IMR-90 (cell line): ENCODE measurements around the gene GNGT1. TPM values are rescaled to one million over a fixed set of nuclear protein-coding genes. Genes with fewer than 3 reads are reported as not detected.

ENCODE experiments used
- ATAC-seq: fragments of 200-7000 bp; cut with Tn5 transposase; 2 replicates; pipeline ENCODE4 v1.9.1; 2020; ENCODE audit warnings: low read depth, mild to moderate bottlenecking, moderate library complexity
- BruUV-seq: library from RNA; stranded (reverse); fragments of 400-500 nt; replicated peaks from 2 replicates; lab custom pipeline; 2021; lab: Mats Ljungman, UMichigan
- CTCF ChIA-PET: fragments of 300-600 bp; formaldehyde crosslinking; extraction: SDS; loops from one replicate; lab custom pipeline; 2021; ENCODE audit warnings: antibody characterized with exemption; lab: Yijun Ruan, JAX
- POLR2A ChIA-PET: fragments of 300-600 bp; sonication (Branson Sonifier 250); formaldehyde crosslinking; loops from one replicate; lab custom pipeline; 2022; ENCODE audit warnings: antibody characterized with exemption; ENCODE audit not compliant: unreplicated experiment; lab: Charles Lee
- DNase-seq: peaks from one replicate; pipeline ENCODE4 v3.0.0; 2013
- H2AFZ ChIP-seq: replicated peaks from 2 replicates; pipeline ENCODE3; 2013; ENCODE audit warnings: low read length, mild to moderate bottlenecking; ENCODE audit not compliant: poor library complexity
- H2AK5ac ChIP-seq: 2 replicates; pipeline ENCODE4 v1.6.1; 2013; ENCODE audit warnings: low read depth, low read length, inconsistent platforms
- H2AK9ac ChIP-seq: replicated peaks from 2 replicates; pipeline ENCODE3; 2013; ENCODE audit warnings: mild to moderate bottlenecking, low read depth, low read length, moderate library complexity; ENCODE audit not compliant: poor library complexity
- H2BK120ac ChIP-seq: 2 replicates; pipeline ENCODE4 v1.6.1; 2013; ENCODE audit warnings: low read depth, low read length, inconsistent platforms
- H2BK15ac ChIP-seq: 3 replicates; pipeline ENCODE4 v1.6.1; 2013; ENCODE audit warnings: low read depth, low read length, inconsistent platforms
- H2BK20ac ChIP-seq: 2 replicates; pipeline ENCODE4 v1.6.1; 2013; ENCODE audit warnings: low read depth, mild to moderate bottlenecking, inconsistent platforms, low read length, moderate library complexity
- H2BK5ac ChIP-seq: 2 replicates; pipeline ENCODE4 v1.6.1; 2013; ENCODE audit warnings: mild to moderate bottlenecking, low read depth, low read length, inconsistent platforms; ENCODE audit not compliant: poor library complexity, severe bottlenecking
- H3K14ac ChIP-seq: replicated peaks from 2 replicates; pipeline ENCODE4 v1.6.1; 2013; ENCODE audit warnings: low read depth, low read length, inconsistent platforms
- H3K18ac ChIP-seq: 2 replicates; pipeline ENCODE4 v1.6.1; 2013; ENCODE audit warnings: low read depth, low read length, control low read depth
- H3K23ac ChIP-seq: 2 replicates; pipeline ENCODE4 v1.6.1; 2013; ENCODE audit warnings: low read depth, low read length, inconsistent platforms
- H3K27ac ChIP-seq: 2 replicates; pipeline ENCODE4 v1.5.1; 2013; ENCODE audit warnings: mild to moderate bottlenecking, control low read depth, low read length; ENCODE audit not compliant: insufficient read depth
- H3K27me3 ChIP-seq: 2 replicates; pipeline ENCODE4 v1.6.1; 2013; ENCODE audit warnings: low read length; ENCODE audit not compliant: control insufficient read depth, insufficient read depth
- H3K36me3 ChIP-seq: 2 replicates; pipeline ENCODE4 v1.6.1; 2013; ENCODE audit warnings: low read length, mixed read lengths; ENCODE audit not compliant: control insufficient read depth, insufficient read depth
- H3K4ac ChIP-seq: 2 replicates; pipeline ENCODE4 v1.6.1; 2013; ENCODE audit warnings: low read depth, low read length, inconsistent platforms
- H3K4me1 ChIP-seq: 2 replicates; pipeline ENCODE4 v1.6.1; 2013; ENCODE audit warnings: low read length, mixed read lengths; ENCODE audit not compliant: control insufficient read depth, insufficient read depth
- H3K4me2 ChIP-seq: 2 replicates; pipeline ENCODE4 v1.6.1; 2013; ENCODE audit warnings: low read depth, mild to moderate bottlenecking, control low read depth, low read length, moderate library complexity
- H3K4me3 ChIP-seq: 2 replicates; pipeline ENCODE4 v1.5.1; 2013; ENCODE audit warnings: low read depth, mild to moderate bottlenecking, control low read depth, low read length, moderate library complexity; ENCODE audit not compliant: insufficient read depth
- H3K56ac ChIP-seq: 2 replicates; pipeline ENCODE4 v1.6.1; 2013; ENCODE audit warnings: low read length, inconsistent platforms; ENCODE audit not compliant: insufficient read depth; ENCODE audit errors: extremely low read depth
- H3K79me1 ChIP-seq, 2 experiments: 2 replicates each; pipeline ENCODE4 v1.6.1; 2013; ENCODE audit warnings: low read length in 2 of 2, inconsistent platforms in 1 of 2, low read depth in 1 of 2
- H3K9ac ChIP-seq: 2 replicates; pipeline ENCODE4 v1.6.1; 2013; ENCODE audit warnings: low read depth, low read length, control low read depth
- H3K9me1 ChIP-seq: 2 replicates; pipeline ENCODE4 v1.6.1; 2013; ENCODE audit warnings: low read length, inconsistent platforms; ENCODE audit not compliant: insufficient read depth
- H3K9me3 ChIP-seq: 2 replicates; pipeline ENCODE4 v1.6.1; 2013; ENCODE audit warnings: low read length; ENCODE audit not compliant: control insufficient read depth, insufficient read depth
- H4K20me1 ChIP-seq: 2 replicates; pipeline ENCODE4 v1.6.1; 2013; ENCODE audit warnings: low read length, inconsistent platforms; ENCODE audit not compliant: insufficient read depth
- H4K5ac ChIP-seq: 2 replicates; pipeline ENCODE4 v1.6.1; 2013; ENCODE audit warnings: mild to moderate bottlenecking, low read depth, low read length, control low read depth
- H4K8ac ChIP-seq, 2 experiments: 2 replicates each; pipeline ENCODE4 v1.6.1; 2013; ENCODE audit warnings: low read depth in 2 of 2, low read length in 2 of 2, control low read depth in 1 of 2, inconsistent platforms in 1 of 2
- H4K91ac ChIP-seq: 2 replicates; pipeline ENCODE4 v1.6.1; 2013; ENCODE audit warnings: low read depth, low read length, inconsistent platforms; ENCODE audit not compliant: insufficient read depth
- WGBS, 2 experiments: methylation state at CpG; one replicate each; pipeline versions ENCODE4 v1.1.5 to v1.1.7; 2013; ENCODE audit warnings: missing lambda C conversion rate in 2 of 2; ENCODE audit not compliant: insufficient read length in 1 of 2; ENCODE audit errors: extremely low coverage in 2 of 2; 5-methylcytosine and 5-hydroxymethylcytosine counted together
- dilution Hi-C: fragments of 300-500 bp; cut with HindIII; formaldehyde crosslinking; loops from one replicate; pipeline ENCODE4 v1.14.3; 2018; ENCODE audit warnings: low sequenced_read_pairs; ENCODE audit not compliant: unreplicated experiment
- in situ Hi-C: fragments of 300-500 bp; cut with MboI; formaldehyde crosslinking; loops from 3 replicates; pipeline ENCODE4 v1.14.3; 2019; ENCODE audit warnings: low sequenced_read_pairs, inconsistent platforms, mixed read lengths
- intact Hi-C: fragments of 100-400 bp; cut with micrococcal nuclease; formaldehyde crosslinking; loops from 2 replicates; pipeline ENCODE4 v1.10.0; 2022
- polyA plus RNA-seq, 3 experiments: library from polyadenylated mRNA; depleted of rRNA; stranded (reverse); fragments of >200 nt; gene quantifications; 2 replicates each; pipeline ENCODE4 v1.2.3, GENCODE V29; 2012; ENCODE audit warnings: low replicate concordance in 1 of 3
- total RNA-seq: library from RNA; depleted of rRNA; stranded (reverse); fragments of >200 nt; gene quantifications from 2 replicates; pipeline ENCODE4 v1.2.3, GENCODE V29; 2012
- TF ChIP-seq, protein P1 (sequence below): fragments of 150-350 bp; IDR thresholded peaks from 2 replicates; pipeline ENCODE4 v1.6.1; 2017; ENCODE audit warnings: mild to moderate bottlenecking, antibody characterized with exemption, low read length, low read depth

The GNGT1 gene
- total and polyA plus RNA-seq, 2 of the 4 experiments (the other 2 are of a cell fraction): not detected

DNA sequence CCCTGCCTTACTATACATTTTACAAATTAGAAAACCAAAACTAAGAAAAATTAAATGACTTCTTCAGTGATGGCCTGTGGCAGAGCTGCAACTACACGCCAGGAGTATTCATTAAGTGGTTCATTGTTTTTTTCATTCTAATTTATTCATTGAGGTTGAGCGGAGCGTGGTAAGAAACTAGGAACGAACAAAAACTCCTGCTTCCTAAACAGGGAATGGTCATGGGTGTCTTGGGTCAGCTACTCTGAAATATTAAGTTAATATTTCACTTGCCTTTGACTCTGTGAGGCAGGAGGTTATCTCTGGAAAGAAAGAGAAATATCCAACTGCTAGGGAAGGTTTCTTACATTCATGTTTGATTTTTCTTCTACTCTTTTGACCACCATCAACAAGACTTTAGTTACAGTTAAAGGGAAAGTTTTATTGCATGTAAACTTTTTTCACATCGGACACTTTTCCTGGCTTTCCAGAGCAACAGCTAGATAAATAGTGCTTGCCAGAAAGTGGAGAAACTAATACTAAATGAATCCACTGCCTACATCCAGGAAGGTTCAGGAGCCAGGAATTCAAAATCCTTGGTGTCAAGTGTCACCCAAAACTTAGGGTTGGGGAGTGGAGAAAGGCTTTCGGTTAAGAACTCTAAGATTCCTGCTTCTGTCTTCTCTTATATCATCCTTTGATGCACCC lies 14.3 kb downstream of the GNGT1 start:
- Histone ChIP-seq H3K79me1 (peaks cover 2 to 11% of the 10 kb centered on the region in 2 experiments; a peak in 2 of 4 replicates), H3K9ac (peak overlapping the region; percentile 97; the same call in 1 of the 2 replicates), H3K9me1 (no peaks in the 10 kb centered on the region), H3K23ac (peak overlapping the region; percentile 85; the same call in 1 of the 2 replicates), H3K4me3 (peak overlapping the region; percentile 99; the same call in 1 of the 2 replicates), H2BK15ac (peak overlapping the region; percentile 59; the same call in 1 of the 3 replicates), H2BK120ac (peak overlapping the region; percentile 88), H3K36me3 (no peaks in the 10 kb centered on the region), H2BK20ac (peak overlapping the region; percentile 58; the same call in 1 of the 2 replicates), H3K4ac (peak overlapping the region; percentile 69; the same call in 1 of the 2 replicates), H2AK5ac (no peak overlapping the region), H2AK9ac (no peak overlapping the region), H4K8ac (peak overlapping the region; percentile 83 to 91), H3K18ac (peak overlapping the region; percentile 93; the same call in 1 of the 2 replicates), H3K9me3 (no peaks in the 10 kb centered on the region), H4K20me1 (no peaks in the 10 kb centered on the region), H3K27me3 (no peaks in the 10 kb centered on the region), H2AFZ (peak overlapping the region; percentile 49), H3K4me2 (peak overlapping the region; percentile 97), H3K27ac (peak overlapping the region; percentile 80), H3K14ac (peak overlapping the region; percentile 68), H2BK5ac (peak overlapping the region; percentile 89), H3K56ac (peak overlapping the region; percentile 48), H4K91ac (peak overlapping the region; percentile 50; the same call in 1 of the 2 replicates), H4K5ac (peak overlapping the region; percentile 94; the same call in 1 of the 2 replicates), H3K4me1 (peaks cover 5% of the 10 kb centered on the region; the same call in 1 of the 2 replicates)
- POLR2A ChIA-PET: interaction anchor here (0.6 to 1.4 kb wide), 6 partner anchors 10 to 1121 kb away, joined by 3 to 7 read pairs (median 4); no protein-coding TSS in a partner anchor
- BruUV-seq: no TSS peak
- WGBS, 2 experiments: no CpG with 5 or more reads among the region's 6 CpGs
- intact Hi-C loops: loop anchor here (5.0 kb wide), 1 partner anchor 302 kb away; no protein-coding TSS in a partner anchor
- dilution Hi-C loops: no loop called here
- ATAC-seq: no peak
- TF ChIP-seq, protein P1, sequence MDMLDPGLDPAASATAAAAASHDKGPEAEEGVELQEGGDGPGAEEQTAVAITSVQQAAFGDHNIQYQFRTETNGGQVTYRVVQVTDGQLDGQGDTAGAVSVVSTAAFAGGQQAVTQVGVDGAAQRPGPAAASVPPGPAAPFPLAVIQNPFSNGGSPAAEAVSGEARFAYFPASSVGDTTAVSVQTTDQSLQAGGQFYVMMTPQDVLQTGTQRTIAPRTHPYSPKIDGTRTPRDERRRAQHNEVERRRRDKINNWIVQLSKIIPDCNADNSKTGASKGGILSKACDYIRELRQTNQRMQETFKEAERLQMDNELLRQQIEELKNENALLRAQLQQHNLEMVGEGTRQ: no peak
- DNase-seq: no peak
- in situ Hi-C loops: loop anchor here (25.0 kb wide), 1 partner anchor 517 kb away; no protein-coding TSS in a partner anchor
- CTCF ChIA-PET: interaction anchor here (0.6 kb wide), 1 partner anchor 605 kb away, joined by 5 read pairs; no protein-coding TSS in a partner anchor
